GM21737 (cell line): ENCODE data around the gene F11R.
"Not testable (repeated sequence)": the region's sequence is repeated elsewhere in the genome, so short reads cannot be mapped to it uniquely, and the experiment has no call there.

ENCODE experiments used
- ATAC-seq: cut with Tn5 transposase; IDR thresholded peaks from one replicate; pipeline ENCODE4 v1.9.1; 2021; ENCODE audit warnings: mild to moderate bottlenecking, moderate library complexity; ENCODE audit not compliant: unreplicated experiment

The F11R gene

GRCh38 chr1:161020509-161021164 lies at the start of gene F11R:
TSS of gene F11R (minus strand) at chr1:161021152. CDS start at chr1:161021073, 79 bp downstream.
- ATAC-seq: peak; percentile 31

- ATAC-seq: peak; percentile 81
These were observed 48.8 kb upstream of the F11R start, which contains the start of gene ARHGAP30 for GRCh38 chr1:161069731-161070270. TSS of gene ARHGAP30 (minus strand) at chr1:161069891. CDS start at chr1:161069624, 267 bp downstream.

GRCh38 chr1:161069241-161069640 lies 48.3 kb upstream of the F11R start:
- ATAC-seq: peak; percentile 3

GRCh38 chr1:161068306-161069234 lies 47.6 kb upstream of the F11R start:
- ATAC-seq: peak; percentile 51

GRCh38 chr1:161066694-161067093 lies 45.7 kb upstream of the F11R start:
- no peak for ATAC-seq

GRCh38 chr1:161065681-161066080 lies 44.7 kb upstream of the F11R start:
- ATAC-seq: not testable (repeated sequence)

GRCh38 chr1:161063936-161064335 lies 43.0 kb upstream of the F11R start:
- ATAC-seq: not testable (repeated sequence)

- no peak for ATAC-seq
These were observed 40.5 kb upstream of the F11R start for GRCh38 chr1:161061419-161061818.

- no peak for ATAC-seq
These were observed 38.3 kb upstream of the F11R start for GRCh38 chr1:161059293-161059692.

- no peak for ATAC-seq
These were observed 33.9 kb upstream of the F11R start for GRCh38 chr1:161054805-161055204.

GRCh38 chr1:161054232-161054631 lies 33.3 kb upstream of the F11R start:
- ATAC-seq: no peak

GRCh38 chr1:161052899-161053298 lies 31.9 kb upstream of the F11R start:
- no peak for ATAC-seq

GRCh38 chr1:161051219-161051618 lies 30.3 kb upstream of the F11R start:
- no peak for ATAC-seq

GRCh38 chr1:161048949-161049722 lies 28.2 kb upstream of the F11R start:
- ATAC-seq: no peak

- no peak for ATAC-seq
These were observed 26.8 kb upstream of the F11R start for GRCh38 chr1:161047436-161048420.

- ATAC-seq: peak; percentile 36
These were observed 25.8 kb upstream of the F11R start for GRCh38 chr1:161046605-161047228.

GRCh38 chr1:161045736-161046604 lies 25.0 kb upstream of the F11R start, which contains the start of gene USF1:
TSS of gene USF1 (minus strand) at chr1:161045977. CDS start at chr1:161043275, 2,702 bp downstream.
- peak; percentile 53 for ATAC-seq
